ENCODE measurements around the gene ATXN2. TPM values are rescaled to one million over a fixed set of nuclear protein-coding genes. Genes with fewer than 3 reads are reported as not detected.

Gene ATXN2
- total and polyA plus RNA-seq, 4 donors, result 11.5 to 33.1 (median 22.1) TPM

DNA sequence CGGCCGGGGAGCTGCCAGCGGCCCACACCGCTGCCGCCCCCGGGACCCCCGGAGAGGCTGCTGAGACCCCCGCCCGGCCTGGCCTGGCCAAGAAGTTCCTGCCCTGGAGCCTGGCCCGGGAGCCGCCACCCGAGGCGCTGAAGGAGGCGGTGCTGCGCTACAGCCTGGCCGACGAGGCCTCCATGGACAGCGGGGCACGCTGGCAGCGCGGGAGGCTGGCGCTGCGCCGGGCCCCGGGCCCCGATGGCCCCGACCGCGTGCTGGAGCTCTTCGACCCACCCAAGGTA is 180.6 kb downstream of the ATXN2 start:
- Histone ChIP-seq H3K27me3 (ENCODE audit: control insufficient read depth in 4 of 4, insufficient read depth in 4 of 4, low read length in 3 of 4) (no peaks in the 10 kb centered on the region), H3K9me3 (ENCODE audit: control insufficient read depth in 4 of 4, low read length in 3 of 4) (no peaks in the 10 kb centered on the region), H3K9ac (ENCODE audit: low read depth in 1 of 2, low read length in 2 of 2) (no peak overlapping the region), H3K4me1 (ENCODE audit: control insufficient read depth in 4 of 4, insufficient read depth in 4 of 4, low read length in 3 of 4) (peaks cover 0 to 9% (median 3%) of the 10 kb centered on the region in 4 donors), H3K36me3 (ENCODE audit: control insufficient read depth in 4 of 4, insufficient read depth in 3 of 4, low read depth in 1 of 4, low read length in 3 of 4) (peaks cover 0 to 14% (median 8%) of the 10 kb centered on the region in 4 donors), H3K27ac (ENCODE audit: low read depth in 1 of 2, low read length in 2 of 2) (no peak overlapping the region), H3K4me3 (ENCODE audit: low read depth in 1 of 3, low read length in 3 of 3) (no peak overlapping the region)
- DNase-seq (ENCODE audit: low spot score), result no peak
- 93% methylated on average over 30 of the region's 30 CpGs for WGBS
- no peak for TF ChIP-seq JUND (IDR thresholded peaks at IDR 0.05)
- TF ChIP-seq, protein P1, sequence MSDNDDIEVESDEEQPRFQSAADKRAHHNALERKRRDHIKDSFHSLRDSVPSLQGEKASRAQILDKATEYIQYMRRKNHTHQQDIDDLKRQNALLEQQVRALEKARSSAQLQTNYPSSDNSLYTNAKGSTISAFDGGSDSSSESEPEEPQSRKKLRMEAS (IDR thresholded peaks at IDR 0.05), result no peak
- TF ChIP-seq HNF4A (conservative IDR thresholded peaks at IDR 0.05), result no peak
- no peak for TF ChIP-seq EGR1 (IDR thresholded peaks at IDR 0.05; ENCODE audit: low read depth in 2 of 2)
- no peak for TF ChIP-seq NR2F2 (IDR thresholded peaks at IDR 0.05)

DNA sequence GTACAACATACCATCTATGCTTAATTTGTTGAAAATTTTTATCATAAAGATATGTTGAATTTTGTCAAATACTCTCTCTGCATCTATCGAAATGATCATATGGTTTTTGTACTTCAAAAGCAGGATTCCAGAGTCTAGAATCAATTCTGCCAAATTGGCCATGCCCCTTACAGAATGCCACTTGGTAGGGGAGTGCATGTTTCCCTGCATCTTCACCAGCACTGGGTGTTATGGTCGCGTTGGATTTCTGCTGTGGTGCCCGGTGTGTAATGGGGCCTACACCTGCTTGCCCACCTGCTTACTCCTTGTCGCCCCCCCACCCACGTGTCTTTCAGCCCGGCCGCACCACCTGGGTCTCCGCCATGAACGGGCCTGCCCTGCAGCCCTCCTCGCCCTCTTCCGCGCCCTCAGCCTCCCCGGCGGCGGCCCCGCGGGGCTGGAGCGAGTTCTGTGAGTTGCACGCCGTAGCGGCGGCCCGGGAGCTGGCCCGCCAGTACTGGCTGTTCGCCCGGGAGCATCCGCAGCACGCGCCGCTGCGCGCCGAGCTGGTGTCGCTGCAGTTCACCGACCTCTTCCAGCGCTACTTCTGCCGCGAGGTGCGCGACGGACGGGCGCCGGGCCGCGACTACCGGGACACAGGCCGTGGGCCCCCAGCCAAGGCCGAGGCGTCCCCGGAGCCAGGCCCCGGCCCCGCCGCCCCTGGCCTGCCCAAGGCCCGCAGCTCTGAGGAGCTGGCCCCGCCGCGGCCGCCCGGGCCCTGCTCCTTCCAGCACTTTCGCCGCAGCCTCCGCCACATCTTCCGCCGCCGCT is 181.1 kb downstream of the ATXN2 start:
- peaks cover 0 to 14% (median 8%) of the 10 kb centered on the region in 4 donors for H3K36me3 ChIP-seq (ENCODE audit: control insufficient read depth in 4 of 4, insufficient read depth in 3 of 4, low read depth in 1 of 4, low read length in 3 of 4)
- no peak overlapping the region for H3K27ac ChIP-seq (ENCODE audit: low read depth in 1 of 2, low read length in 2 of 2)
- DNase-seq (ENCODE audit: low spot score), result no peak
- H3K4me1 ChIP-seq (ENCODE audit: control insufficient read depth in 4 of 4, insufficient read depth in 4 of 4, low read length in 3 of 4), result peaks cover 0 to 14% (median 8%) of the 10 kb centered on the region in 4 donors
- no peak for TF ChIP-seq RAD21 (IDR thresholded peaks at IDR 0.05)
- TF ChIP-seq YY1 (IDR thresholded peaks at IDR 0.05), result no peak
- no peak for TF ChIP-seq GABPA (IDR thresholded peaks at IDR 0.05 in 1 of 2, conservative IDR thresholded peaks at IDR 0.05 in 1 of 2)
- no peak for TF ChIP-seq JUND (IDR thresholded peaks at IDR 0.05)
- TF ChIP-seq RXRA (IDR thresholded peaks at IDR 0.05), result no peak
- TF ChIP-seq SP1 (IDR thresholded peaks at IDR 0.05), result no peak
- TF ChIP-seq, protein P2, sequence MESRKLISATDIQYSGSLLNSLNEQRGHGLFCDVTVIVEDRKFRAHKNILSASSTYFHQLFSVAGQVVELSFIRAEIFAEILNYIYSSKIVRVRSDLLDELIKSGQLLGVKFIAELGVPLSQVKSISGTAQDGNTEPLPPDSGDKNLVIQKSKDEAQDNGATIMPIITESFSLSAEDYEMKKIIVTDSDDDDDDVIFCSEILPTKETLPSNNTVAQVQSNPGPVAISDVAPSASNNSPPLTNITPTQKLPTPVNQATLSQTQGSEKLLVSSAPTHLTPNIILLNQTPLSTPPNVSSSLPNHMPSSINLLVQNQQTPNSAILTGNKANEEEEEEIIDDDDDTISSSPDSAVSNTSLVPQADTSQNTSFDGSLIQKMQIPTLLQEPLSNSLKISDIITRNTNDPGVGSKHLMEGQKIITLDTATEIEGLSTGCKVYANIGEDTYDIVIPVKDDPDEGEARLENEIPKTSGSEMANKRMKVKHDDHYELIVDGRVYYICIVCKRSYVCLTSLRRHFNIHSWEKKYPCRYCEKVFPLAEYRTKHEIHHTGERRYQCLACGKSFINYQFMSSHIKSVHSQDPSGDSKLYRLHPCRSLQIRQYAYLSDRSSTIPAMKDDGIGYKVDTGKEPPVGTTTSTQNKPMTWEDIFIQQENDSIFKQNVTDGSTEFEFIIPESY (IDR thresholded peaks at IDR 0.05), result no peak
- TF ChIP-seq NR2F2 (IDR thresholded peaks at IDR 0.05), result no peak
- TF ChIP-seq HNF4G (IDR thresholded peaks at IDR 0.05), result no peak
- TF ChIP-seq, protein P3, sequence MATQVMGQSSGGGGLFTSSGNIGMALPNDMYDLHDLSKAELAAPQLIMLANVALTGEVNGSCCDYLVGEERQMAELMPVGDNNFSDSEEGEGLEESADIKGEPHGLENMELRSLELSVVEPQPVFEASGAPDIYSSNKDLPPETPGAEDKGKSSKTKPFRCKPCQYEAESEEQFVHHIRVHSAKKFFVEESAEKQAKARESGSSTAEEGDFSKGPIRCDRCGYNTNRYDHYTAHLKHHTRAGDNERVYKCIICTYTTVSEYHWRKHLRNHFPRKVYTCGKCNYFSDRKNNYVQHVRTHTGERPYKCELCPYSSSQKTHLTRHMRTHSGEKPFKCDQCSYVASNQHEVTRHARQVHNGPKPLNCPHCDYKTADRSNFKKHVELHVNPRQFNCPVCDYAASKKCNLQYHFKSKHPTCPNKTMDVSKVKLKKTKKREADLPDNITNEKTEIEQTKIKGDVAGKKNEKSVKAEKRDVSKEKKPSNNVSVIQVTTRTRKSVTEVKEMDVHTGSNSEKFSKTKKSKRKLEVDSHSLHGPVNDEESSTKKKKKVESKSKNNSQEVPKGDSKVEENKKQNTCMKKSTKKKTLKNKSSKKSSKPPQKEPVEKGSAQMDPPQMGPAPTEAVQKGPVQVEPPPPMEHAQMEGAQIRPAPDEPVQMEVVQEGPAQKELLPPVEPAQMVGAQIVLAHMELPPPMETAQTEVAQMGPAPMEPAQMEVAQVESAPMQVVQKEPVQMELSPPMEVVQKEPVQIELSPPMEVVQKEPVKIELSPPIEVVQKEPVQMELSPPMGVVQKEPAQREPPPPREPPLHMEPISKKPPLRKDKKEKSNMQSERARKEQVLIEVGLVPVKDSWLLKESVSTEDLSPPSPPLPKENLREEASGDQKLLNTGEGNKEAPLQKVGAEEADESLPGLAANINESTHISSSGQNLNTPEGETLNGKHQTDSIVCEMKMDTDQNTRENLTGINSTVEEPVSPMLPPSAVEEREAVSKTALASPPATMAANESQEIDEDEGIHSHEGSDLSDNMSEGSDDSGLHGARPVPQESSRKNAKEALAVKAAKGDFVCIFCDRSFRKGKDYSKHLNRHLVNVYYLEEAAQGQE (IDR thresholded peaks at IDR 0.05), result no peak
- TF ChIP-seq TAF1 (conservative IDR thresholded peaks at IDR 0.05), result no peak
- no peak for TF ChIP-seq EGR1 (IDR thresholded peaks at IDR 0.05; ENCODE audit: low read depth in 2 of 2)
- TF ChIP-seq, protein P4, sequence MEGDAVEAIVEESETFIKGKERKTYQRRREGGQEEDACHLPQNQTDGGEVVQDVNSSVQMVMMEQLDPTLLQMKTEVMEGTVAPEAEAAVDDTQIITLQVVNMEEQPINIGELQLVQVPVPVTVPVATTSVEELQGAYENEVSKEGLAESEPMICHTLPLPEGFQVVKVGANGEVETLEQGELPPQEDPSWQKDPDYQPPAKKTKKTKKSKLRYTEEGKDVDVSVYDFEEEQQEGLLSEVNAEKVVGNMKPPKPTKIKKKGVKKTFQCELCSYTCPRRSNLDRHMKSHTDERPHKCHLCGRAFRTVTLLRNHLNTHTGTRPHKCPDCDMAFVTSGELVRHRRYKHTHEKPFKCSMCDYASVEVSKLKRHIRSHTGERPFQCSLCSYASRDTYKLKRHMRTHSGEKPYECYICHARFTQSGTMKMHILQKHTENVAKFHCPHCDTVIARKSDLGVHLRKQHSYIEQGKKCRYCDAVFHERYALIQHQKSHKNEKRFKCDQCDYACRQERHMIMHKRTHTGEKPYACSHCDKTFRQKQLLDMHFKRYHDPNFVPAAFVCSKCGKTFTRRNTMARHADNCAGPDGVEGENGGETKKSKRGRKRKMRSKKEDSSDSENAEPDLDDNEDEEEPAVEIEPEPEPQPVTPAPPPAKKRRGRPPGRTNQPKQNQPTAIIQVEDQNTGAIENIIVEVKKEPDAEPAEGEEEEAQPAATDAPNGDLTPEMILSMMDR (IDR thresholded peaks at IDR 0.05; ENCODE audit: low read depth, low read length, missing input control), result no peak
- TF ChIP-seq HNF4A (conservative IDR thresholded peaks at IDR 0.05), result no peak
- no peaks in the 10 kb centered on the region for H3K27me3 ChIP-seq (ENCODE audit: control insufficient read depth in 4 of 4, insufficient read depth in 4 of 4, low read length in 3 of 4)
- WGBS, result 96% methylated on average over 67 of the region's 67 CpGs
- no peak overlapping the region for H3K4me3 ChIP-seq (ENCODE audit: low read depth in 1 of 3, low read length in 3 of 3)
- H3K9ac ChIP-seq (ENCODE audit: low read depth in 1 of 2, low read length in 2 of 2), result no peak overlapping the region
- no peaks in the 10 kb centered on the region for H3K9me3 ChIP-seq (ENCODE audit: control insufficient read depth in 4 of 4, low read length in 3 of 4)

Data from liver (tissue), 9 donors.